ENCODE data around the gene FMN1. TPM values are rescaled to one million over a fixed set of nuclear protein-coding genes. Genes with fewer than 3 reads are reported as not detected.

The FMN1 gene
- total and polyA plus RNA-seq, 8 donors = 1.9 to 10.2 (median 3.0) TPM

GRCh38 chr15:32870240-32871033 lies 324.1 kb downstream of the FMN1 start:
- DNase-seq = no peak
- intact Hi-C loops (cut with DNase I) = no loop called here
- Histone ChIP-seq H3K27me3 (no peaks in the 10 kb centered on the region), H3K27ac (no peak overlapping the region), H3K4me1 (peaks cover 4 to 18% (median 7%) of the 10 kb centered on the region in 3 donors), H3K36me3 (no peaks in the 10 kb centered on the region), H3K4me3 (no peak overlapping the region), H3K9me3 (no peaks in the 10 kb centered on the region)
- no peak for TF ChIP-seq CTCF (IDR thresholded peaks at IDR 0.05)
- ATAC-seq = no peak
- WGBS, 2 donors = 91 to 95% methylated on average over 14 of the region's 14 CpGs
- FAIRE-seq = no peak

GRCh38 chr15:32869776-32870175 lies 324.7 kb downstream of the FMN1 start:
- no peak for DNase-seq
- FAIRE-seq = no peak
- H3K36me3 ChIP-seq = no peaks in the 10 kb centered on the region
- no peaks in the 10 kb centered on the region for H3K27me3 ChIP-seq
- no peak overlapping the region for H3K4me3 ChIP-seq
- intact Hi-C loops (cut with DNase I) = no loop called here
- H3K9me3 ChIP-seq = no peaks in the 10 kb centered on the region
- H3K4me1 ChIP-seq = peaks cover 4 to 17% (median 6%) of the 10 kb centered on the region in 3 donors
- no peak overlapping the region for H3K27ac ChIP-seq
- TF ChIP-seq CTCF (IDR thresholded peaks at IDR 0.05) = no peak
- ATAC-seq = no peak
- 61 to 64% methylated on average over 4 of the region's 4 CpGs for WGBS, 2 donors

- DNase-seq = no peak
- TF ChIP-seq CTCF (IDR thresholded peaks at IDR 0.05) = no peak
- no peak overlapping the region for H3K4me3 ChIP-seq
- H3K9me3 ChIP-seq = no peaks in the 10 kb centered on the region
- no peak overlapping the region for H3K27ac ChIP-seq
- 94 to 95% methylated on average over 9 of the region's 9 CpGs for WGBS, 2 donors
- H3K36me3 ChIP-seq = no peaks in the 10 kb centered on the region
- peaks cover 0 to under 1% (median 0%) of the 10 kb centered on the region in 3 donors for H3K4me1 ChIP-seq
- no peak for FAIRE-seq
- ATAC-seq = peak in 3 of 4 donors; percentile 62 to 76 (median 63)
- no peaks in the 10 kb centered on the region for H3K27me3 ChIP-seq
- intact Hi-C loops (cut with DNase I) = no loop called here
Observed at GRCh38 chr15:32867313-32867626, 327.2 kb downstream of the FMN1 start.

- no peak for TF ChIP-seq CTCF (IDR thresholded peaks at IDR 0.05)
- no peak for DNase-seq
- intact Hi-C loops (cut with DNase I) = no loop called here
- Histone ChIP-seq H3K9me3 (no peaks in the 10 kb centered on the region), H3K4me1 (no peaks in the 10 kb centered on the region), H3K27ac (no peak overlapping the region), H3K27me3 (no peaks in the 10 kb centered on the region), H3K36me3 (no peaks in the 10 kb centered on the region), H3K4me3 (no peak overlapping the region)
- 63 to 67% methylated on average over 6 of the region's 6 CpGs for WGBS, 2 donors
- no peak for FAIRE-seq
- peak in 2 of 4 donors; percentile 43 to 60 for ATAC-seq
Observed at GRCh38 chr15:32866454-32867312, 327.8 kb downstream of the FMN1 start.
